ENCODE measurements around the gene TENT5C.

The TENT5C gene

DNA sequence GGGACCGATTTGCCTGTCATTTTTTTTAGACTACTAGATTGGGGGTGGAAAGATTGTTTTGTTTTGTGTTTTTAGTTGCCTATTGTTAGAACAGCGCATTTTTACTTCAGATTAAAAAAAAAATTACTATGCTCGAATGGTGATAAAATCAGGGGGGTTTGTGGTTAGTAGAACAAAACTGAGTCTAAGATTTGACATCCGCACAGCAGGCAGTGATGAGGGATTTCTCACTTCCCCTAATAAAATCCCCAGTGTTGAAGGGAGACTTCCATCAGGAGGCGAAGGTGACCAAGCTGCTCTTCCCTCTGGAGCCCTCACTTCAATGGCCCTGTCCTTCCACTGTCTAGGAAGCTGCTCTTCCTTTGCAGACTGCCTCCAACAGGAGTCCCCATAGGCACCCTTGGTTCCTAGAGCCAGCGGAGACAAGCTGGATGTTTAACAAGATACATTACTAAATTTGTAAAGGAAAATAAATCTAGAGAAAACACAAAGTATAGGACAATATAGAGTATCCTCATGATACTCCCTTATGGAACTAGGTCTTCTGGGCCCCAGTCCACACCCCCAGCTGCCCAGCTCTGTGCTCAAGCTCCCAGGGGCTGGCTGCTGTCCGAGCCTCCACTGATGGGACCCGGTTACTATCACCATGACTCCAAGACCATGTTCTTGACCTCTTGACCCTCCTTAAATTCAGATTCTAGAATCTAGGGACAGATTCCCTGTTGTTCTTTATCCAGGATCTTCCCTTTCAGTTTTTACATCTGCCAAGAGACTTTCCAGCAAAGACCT is 31.0 kb downstream of the TENT5C start:
- DNase-seq (ENCODE audit: low spot score) = no peak

DNA sequence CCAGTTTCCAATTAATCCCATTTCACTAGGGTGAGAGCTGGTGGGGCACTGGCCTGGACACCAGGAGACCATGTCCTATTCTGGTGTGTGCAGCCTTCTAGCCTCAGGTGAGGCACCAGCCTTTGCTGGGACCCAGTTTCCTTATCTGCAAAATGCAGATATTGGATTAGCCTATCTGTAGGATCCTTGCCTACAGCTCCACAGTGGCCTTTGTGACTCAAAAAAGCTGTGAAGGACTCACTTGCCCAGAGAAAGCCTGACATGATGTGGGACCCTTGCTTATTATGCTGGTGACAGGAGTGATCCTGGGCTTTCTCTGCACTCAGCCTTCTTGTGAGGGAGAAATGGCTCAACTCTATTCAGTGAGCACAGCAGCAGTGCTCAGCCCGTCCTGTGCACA is 32.3 kb downstream of the TENT5C start:
- no peak for DNase-seq (ENCODE audit: low spot score)

DNA sequence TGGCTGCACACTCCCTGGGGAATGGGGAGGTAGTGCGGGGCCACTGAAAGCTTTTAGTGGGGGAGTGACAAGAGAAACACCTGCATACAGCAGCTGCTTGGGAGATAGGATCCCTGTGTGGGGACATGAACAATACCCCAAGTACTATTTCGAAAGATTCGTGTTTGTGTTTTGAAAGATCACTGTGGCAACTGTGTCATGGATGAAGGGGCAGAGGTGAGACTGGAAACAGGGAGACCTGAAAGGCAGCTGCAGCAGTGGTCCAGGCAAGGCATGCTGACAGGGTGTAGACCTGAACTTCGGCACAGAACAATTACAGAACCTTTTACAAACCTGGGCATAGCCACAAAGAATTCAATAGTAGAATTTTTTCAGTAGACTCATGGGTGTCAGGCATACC is 32.9 kb downstream of the TENT5C start:
- DNase-seq (ENCODE audit: low spot score) = no peak

DNA sequence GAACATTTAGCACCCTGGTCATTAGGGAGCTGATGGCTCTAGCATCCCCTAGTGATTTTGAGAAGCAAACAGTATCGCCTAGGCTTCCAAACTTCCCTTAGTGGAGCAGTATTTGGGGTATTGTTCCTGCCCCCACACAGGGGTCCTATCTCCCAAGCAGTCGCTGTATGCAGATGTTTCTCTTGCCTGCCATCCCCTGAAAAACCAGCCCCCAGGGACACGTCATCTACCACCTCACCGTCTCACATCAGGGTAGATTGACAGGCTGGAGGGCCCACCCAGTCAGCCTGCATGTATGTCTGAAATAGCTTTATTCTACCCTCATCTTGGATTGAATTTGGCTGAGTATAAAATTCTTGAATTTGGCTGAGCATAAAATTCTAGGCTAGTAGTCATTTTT is 33.9 kb downstream of the TENT5C start:
- no peak for DNase-seq (ENCODE audit: low spot score)

DNA sequence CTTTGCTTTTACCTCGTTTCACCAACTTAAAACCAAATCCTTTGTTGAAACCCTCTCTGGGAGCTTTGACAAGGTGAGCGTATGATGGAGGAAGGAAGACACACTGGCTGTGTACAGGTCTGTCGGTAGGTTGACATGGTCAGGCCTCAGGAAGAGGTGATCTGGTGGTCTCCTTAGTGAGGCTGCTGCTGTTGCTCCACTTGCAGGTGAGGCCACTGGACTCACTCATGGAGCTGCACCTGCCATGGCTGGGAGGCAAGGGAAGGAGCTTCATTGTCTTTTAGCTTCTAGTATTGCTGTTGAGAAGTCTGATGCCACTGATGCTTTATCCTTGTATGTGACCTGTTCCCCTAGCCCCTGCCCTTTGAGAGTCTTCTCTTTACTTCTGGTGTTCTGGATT is 35.7 kb downstream of the TENT5C start:
- DNase-seq (ENCODE audit: low spot score) = no peak

DNA sequence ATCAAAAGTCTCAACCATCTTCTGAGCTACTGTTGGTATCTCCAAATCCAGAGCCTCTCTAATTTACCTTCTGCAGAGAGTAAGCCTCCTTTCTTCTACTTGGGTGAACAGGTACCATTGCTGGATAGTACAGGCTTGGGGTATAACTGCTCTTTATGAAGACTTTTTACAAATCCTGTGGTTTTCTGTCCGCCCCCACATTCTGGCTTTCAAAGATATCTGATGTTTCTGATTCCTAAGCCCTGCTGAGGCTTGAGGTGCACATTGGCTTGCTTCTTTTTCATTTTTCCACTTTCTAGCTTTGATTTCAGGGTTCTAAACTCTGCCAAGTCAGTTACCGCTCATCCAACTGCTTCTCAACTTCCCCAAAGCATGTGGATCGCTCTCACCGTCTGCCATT is 37.1 kb downstream of the TENT5C start:
- DNase-seq (ENCODE audit: low spot score) = no peak

DNA sequence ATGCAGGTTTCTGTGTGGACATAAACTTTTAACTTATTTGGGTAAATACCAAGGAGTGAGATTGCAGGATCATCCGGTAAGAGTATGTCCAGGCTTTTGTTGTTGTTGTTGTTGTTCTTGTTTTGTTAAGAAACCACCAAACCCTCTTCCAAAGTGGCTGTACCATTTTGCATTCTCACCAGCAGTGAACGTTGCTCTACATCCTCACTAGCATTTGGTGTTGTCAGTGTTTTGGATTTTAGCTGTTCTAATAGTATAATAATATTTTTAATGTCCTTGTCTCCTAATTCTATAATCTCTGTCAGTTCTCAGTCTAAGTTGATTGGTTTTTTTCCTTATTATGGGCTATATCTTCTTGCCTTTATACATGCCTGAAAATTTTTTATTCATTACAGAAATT is 37.8 kb downstream of the TENT5C start:
- DNase-seq (ENCODE audit: low spot score) = no peak

DNA sequence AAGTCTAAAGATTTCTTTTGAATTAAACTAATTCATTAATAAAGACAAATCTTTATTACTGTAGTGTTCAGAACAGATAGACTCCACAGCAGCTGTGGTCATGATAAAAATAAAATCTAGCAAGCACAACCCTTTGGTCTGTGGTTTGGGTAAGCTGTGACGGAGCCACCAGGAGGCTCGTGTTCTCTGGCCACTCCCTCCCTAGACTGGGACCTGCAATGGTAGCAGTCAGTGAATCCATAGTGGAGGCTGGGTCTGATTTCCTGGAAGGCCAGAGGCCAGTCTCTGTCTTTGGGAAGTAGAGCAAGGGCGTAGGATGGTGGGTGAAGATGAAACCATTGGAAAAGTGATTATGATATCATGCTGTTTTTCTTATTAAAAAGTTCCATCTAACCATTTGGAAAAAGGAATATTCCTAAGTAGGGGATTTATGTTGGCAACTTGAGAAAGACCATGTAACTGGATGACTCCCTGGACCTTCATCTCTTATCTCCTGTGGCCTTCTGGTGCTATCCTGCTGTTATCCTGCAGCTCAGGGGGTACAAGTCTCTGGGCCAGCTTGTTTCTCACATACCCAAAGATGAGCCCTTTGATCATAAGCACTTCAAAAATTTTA is 39.0 kb downstream of the TENT5C start:
- no peak for DNase-seq (ENCODE audit: low spot score)

DNA sequence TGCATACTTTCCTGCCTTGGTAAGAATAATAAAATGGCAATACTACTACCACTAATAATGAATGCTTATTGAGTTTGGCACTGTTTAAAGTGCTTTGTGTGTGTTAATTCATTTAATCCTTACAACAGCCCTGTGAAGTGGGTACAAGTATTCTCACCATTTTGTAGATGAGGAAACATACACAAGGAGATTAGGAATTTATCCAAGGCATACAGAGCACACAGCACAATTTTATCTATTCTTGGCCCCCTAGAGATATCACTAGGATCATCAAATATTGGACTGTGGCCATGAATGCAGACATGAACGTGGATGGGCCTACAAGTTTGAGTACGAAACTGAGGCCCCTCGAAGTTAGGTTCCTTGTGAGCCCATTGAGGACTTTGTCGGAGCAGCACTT is 39.5 kb downstream of the TENT5C start:
- no peak for DNase-seq (ENCODE audit: low spot score)

DNA sequence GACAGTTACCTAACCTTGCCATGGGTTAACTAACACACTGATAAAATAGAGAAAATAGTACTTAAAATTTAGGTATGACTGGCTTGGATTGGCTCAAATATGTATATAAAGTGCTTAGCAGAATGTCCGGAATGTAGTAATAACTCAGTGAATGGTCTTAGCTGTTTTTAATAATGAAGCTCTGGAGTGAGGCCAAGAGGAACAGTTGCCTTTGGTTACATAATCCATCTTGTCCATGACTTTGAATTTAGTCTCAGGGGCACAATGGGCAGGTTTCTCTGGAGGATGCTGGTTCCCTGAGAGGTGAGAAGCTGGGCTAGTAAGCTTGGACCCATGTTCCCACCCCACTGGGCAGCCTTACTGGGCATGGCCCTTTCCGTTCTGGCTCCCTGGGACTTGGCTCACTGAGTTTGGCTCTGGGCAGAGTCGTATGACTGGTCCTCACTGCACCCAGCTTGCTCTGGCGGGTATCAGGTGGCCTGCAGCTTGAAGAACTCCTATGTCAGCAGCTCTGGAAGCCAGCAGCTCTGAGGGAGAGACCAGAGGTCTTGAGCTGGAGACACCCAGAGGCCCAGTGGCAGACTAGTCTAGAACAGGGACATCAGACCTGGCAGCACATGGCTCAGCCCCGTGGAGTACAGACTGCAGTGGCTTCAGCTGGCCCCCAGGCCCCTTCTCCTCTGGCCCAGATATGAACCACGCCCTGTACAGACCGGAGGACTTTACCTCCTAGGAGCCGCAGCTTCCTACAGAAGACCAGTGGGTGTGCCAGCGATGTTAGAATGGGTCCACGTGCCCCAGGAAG is 40.4 kb downstream of the TENT5C start:
- DNase-seq (ENCODE audit: low spot score) = no peak

DNA sequence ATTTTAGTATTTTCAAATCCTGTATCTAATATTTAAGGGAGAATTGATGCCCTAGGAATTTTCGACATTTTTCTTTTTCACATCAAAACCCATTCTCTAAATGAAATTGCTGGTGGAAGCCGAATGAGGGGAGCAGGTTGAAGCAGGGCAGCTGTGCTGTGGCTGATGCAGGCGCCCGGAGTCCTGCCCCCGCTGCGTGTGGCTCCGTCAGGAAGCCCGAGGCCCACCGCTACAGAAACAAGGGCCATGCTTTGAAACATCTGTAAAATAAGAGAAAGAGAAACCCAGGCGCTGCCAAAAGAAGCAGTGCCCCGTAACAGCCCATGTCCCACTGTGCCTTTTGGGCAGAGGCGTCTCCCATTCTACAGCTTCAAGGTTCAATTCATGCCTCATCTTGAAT is 41.1 kb downstream of the TENT5C start:
- no peak for DNase-seq (ENCODE audit: low spot score)

DNA sequence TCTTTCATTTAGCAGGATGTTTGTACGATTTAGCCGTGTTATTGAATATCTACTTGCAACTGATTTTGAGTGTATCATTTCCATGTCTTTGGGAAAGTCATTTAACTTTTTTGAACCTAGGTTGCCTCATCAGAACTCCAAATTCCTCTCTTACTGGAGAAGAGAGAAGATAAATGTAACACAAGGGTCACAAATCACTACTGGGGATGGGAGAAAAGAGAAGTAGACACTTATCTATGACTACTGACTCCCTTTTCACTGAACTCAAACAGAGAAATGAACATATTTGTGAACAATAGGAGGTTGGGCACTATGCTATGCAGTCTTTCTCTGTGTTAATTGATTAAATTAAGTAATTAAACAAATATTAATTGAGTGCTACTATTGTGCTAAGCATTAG is 42.2 kb downstream of the TENT5C start:
- DNase-seq (ENCODE audit: low spot score) = no peak

DNA sequence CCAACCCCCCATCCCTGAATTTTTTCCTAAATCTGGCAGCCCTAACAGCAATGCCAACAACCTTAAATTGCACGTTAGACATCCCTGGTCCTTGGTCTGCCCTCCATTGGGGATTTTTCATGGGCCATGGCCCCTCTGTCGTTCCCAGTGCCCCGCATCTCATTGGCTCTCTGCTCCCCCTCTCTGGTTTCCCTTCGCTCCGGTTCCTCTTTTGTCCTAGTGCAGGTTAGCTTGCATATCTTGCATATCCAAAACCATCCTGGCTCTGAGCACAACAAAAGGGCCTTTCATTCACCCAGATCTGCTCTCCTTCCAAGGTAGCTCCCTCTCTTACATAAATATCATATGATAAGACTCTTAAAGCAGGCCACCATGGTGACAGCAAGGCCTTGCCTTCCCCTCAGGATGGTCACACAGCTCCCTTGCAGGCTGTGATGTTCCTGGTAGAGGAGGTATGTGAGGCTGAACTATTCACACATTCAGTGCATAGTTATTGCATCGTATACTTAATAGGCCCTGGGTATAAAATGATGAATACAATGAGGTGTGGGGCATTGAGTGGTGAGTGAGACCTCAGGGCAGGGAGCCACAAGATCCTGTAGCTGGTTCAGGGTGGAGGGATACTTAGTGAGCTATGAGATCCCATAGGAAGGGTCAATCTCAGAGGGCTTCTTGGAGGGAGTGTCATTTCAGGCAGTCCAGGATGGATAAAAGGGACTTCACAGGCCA is 45.2 kb downstream of the TENT5C start:
- DNase-seq (ENCODE audit: low spot score) = no peak

DNA sequence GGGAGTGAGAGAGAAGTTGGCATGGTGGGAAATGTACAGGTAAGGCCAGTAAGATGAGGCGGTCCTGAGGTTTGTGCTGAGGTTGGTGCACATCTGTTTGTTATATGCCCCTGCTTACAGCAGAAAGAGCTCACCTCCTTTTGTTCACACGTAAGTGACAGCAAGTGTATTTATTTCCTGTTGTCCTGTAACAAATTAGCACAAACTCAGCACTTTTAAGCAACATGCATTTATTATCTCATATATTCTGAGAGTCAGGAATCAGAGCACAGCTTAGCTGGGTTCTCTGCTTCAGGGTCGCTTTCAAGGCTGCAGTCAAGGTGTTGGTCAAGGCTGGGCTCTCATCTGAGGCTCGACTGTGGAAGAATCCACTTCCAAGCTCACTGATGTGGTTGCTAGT is 45.8 kb downstream of the TENT5C start:
- DNase-seq (ENCODE audit: low spot score) = no peak

DNA sequence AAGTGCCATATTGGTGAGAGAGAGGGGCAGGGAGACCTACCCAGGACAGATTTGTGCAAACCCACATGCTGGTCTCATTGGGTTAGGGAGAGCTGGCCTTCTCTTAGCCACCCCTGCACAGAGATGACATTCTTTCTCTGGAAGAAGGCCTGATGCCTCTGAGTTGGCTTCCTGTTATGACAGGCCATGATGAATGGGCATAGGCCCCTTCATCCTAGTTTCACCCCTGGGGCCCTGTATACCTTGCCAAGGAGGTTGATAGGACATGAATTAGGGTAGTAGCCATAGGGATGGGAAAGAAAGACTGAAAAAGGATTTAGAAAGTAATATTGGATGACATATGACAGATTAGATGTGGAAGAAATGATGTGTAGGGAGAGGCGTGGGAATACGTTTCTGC is 46.6 kb downstream of the TENT5C start:
- DNase-seq (ENCODE audit: low spot score) = no peak

DNA sequence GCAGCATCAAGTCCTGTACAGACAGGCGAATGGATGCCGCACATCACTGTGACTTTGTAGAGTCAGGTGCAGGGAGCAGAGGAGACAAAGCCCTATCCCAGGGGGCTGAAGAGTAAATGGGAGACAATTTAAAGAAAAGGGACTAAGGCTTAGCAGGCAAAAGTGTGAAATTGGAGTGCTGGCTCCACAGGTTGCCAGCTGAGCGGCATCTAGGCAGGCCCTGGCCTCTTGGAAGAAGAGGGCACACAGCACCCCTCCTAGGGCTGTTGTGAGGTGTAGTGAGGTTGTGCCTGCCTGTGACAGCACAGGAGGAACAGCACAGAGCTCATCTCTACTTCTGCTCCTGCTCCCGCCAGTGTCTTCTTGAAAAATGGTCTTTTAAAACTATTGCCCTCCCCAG is 47.3 kb downstream of the TENT5C start:
- no peak for DNase-seq (ENCODE audit: low spot score)

DNA sequence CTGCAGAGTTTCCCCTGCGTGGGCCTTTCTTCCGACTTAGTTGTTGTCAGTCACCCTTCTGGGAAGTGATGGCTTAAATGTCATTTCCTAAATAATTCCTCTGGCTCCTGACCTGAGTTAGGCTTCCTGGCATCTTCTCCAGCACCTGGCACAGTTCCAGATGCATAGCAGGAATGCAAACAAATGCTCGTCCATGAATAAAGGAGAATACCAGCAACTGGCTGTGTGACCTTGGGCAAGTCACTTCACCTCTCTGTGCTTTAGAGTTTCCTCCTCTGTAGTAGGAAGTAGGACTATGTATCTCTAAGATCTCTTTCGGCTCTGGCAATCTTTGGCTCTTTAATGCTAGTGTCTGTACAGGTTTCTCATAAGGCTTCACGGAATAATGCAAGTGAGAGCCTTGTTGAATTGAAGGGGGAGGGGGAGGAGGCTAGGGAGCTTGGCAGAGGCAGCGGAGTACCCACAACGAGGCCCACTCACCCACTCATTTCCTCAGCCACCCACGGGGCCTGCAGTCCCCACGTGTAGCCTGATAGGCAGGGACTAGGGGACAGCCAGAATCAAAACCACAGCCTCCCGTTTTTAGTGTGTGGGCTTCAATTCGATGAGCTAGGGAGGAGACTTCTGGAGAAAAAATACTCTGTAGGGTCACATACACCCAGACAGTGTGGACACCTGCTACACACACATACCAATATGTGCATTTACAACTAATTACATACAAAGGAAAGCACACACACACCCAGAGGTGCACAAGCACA is 48.1 kb downstream of the TENT5C start:
- DNase-seq (ENCODE audit: low spot score) = no peak

DNA sequence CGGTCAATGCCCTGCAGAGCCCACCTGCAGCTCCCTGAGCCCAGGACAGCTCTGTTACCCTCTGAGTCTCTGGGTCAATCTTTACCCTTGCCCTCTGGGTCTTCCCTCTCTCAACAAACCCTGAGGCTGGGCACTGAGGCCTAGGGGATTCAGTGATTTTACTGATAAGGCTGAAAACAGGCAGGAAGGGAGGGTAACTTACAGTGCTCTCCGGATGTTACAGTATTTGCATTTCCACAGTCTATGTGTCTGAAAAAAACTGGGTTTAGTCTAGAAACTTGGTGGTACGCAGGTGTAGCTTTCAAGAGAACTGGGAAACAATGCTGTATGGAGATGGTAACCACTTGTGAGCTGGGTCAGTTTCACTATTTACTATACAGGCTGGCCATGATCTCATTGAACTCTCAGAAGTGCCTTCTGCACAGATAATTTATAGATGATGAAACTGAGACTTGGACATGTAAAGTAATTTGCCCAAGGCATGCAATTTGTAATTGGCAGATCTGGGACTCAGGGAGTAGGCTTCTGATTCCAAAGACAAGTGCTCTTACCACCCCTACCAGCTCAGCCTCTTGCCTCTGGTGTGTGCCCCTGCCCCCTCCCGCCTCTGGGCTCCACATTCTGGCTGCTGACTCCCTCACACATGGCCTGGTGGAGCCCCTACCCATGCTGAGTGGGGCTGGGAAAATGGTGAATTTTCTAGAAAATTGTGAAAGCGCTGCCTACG is 48.8 kb downstream of the TENT5C start:
- DNase-seq (ENCODE audit: low spot score) = no peak

DNA sequence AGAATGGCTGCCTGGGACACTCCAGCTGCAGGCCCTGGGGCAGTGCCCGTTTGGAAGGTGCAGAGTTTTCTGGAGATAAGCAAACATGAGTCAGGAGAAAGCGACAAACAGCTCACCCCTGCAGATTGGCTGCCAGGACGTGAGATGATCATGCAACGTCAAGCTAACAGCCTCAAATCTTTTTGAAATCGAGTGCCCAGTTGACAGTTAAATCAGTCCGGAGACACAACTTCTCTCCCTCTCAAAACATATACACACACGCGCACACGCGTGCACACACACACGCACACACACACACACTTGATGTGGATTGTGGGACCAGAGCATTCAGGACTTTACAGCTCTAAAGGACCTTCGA is 49.4 kb downstream of the TENT5C start:
- peak; percentile 49 for DNase-seq (ENCODE audit: low spot score)

DNA sequence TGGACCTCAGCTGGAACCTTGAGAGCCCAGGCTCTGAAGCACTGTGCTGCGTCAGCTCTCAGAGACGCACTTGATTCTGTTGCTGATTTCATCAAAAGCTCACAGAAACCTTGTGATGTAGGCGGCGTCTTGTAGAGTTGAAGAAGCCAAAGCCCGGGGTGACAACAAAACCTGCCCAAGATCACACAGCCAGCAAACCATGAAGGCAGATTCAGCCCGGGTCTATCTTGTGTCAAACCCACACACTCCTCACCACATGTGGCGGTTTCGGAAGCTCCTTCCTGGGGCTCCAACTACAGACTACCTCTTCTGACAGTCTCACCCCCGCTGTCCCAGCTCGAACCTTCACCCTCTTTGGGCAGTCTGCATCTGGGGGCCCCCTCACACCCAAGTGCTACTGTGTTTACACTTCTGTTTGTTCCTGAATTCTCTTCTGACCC is 50.4 kb downstream of the TENT5C start:
- DNase-seq (ENCODE audit: low spot score) = no peak

DNA sequence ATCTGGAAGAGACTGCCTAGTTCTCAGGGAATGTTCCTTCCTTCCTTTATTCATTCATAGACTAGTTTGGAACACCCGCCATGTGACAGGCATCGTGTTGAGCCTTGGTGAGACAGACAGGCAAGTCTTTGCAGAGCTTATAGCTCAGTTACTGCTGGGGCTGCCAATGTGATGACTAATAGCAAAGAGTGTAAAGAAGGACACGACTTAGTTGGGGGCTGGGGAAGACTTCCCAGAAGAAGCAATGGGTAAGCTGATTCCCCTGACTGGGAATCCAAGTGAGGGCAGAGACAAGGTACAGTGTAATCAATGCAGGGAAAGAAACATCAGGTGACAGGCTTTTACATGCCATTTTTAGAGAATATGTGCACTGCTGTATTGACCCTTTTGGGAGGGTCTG is 51.2 kb downstream of the TENT5C start:
- DNase-seq (ENCODE audit: low spot score) = peak; percentile 3

Data from RKO (cell line).